Lower lobe of right lung (tissue), 2 donors: Measurements from ENCODE around the gene MLXIPL. TPM values are rescaled to one million over a fixed set of nuclear protein-coding genes. Genes with fewer than 3 reads are reported as not detected.
"Not testable (repeated sequence)": the region's sequence is repeated elsewhere in the genome, so short reads cannot be mapped to it uniquely, and the experiment has no call there.

ENCODE experiments used
- ATAC-seq, 2 donors: fragments of 200-7000 bp; cut with Tn5 transposase; one replicate each; pipeline ENCODE4 v1.9.1; 2020 to 2022; ENCODE audit warnings: mild to moderate bottlenecking in 2 of 2, moderate library complexity in 2 of 2
- DNase-seq: peaks from one replicate; pipeline ENCODE4 v3.0.0-alpha.2; 2020
- H3K27ac ChIP-seq: fragments of 200-600 bp; one replicate; pipeline ENCODE4 v1.8.0; 2022
- H3K27me3 ChIP-seq: fragments of 200-600 bp; one replicate; pipeline ENCODE4 v1.8.0; 2022; ENCODE audit warnings: low read depth
- H3K36me3 ChIP-seq: fragments of 200-600 bp; one replicate; pipeline ENCODE4 v1.8.0; 2022; ENCODE audit warnings: mild to moderate bottlenecking
- H3K4me1 ChIP-seq: fragments of 200-600 bp; one replicate; pipeline ENCODE4 v1.8.0; 2022
- H3K4me3 ChIP-seq: fragments of 200-600 bp; one replicate; pipeline ENCODE4 v1.8.0; 2022; ENCODE audit warnings: mild to moderate bottlenecking
- H3K9me3 ChIP-seq: fragments of 200-600 bp; one replicate; pipeline ENCODE4 v1.8.0; 2022
- CTCF ChIP-seq: fragments of 200-600 bp; IDR thresholded peaks from one replicate; pipeline ENCODE4 v1.8.0; 2022; ENCODE audit warnings: antibody characterized with exemption, mild to moderate bottlenecking
- intact Hi-C: fragments of 100-400 bp; cut with DNase I; formaldehyde crosslinking; loops from one replicate; pipeline ENCODE4 v1.11.0; 2022
- total RNA-seq: library from RNA; stranded (reverse); fragmentation: NEBNext Ultra II Directional; extraction: Animal tissue kit (Norgen Biotek cat#: 25700); gene quantifications from one replicate; pipeline ENCODE4 v1.2.1, GENCODE V29; 2021
- donor health status: DM: no; HTN: yes; CAD: no; lungs with severe emphysema.

The MLXIPL gene
- total RNA-seq, 1 donor from 2014 or later: 10.7 TPM

GRCh38 chr7:73621168-73622063, 2.9 kb downstream of the MLXIPL start:
- no peak for TF ChIP-seq CTCF
- Histone ChIP-seq H3K4me3 (no peak overlapping the region), H3K27ac (no peak overlapping the region), H3K9me3 (no peaks in the 10 kb centered on the region), H3K27me3 (peaks cover 40% of the 10 kb centered on the region), H3K4me1 (peaks cover 22% of the 10 kb centered on the region), H3K36me3 (no peaks in the 10 kb centered on the region)
- ATAC-seq (no peak), DNase-seq (no peak)
- intact Hi-C loops: no loop called here

- H3K36me3 ChIP-seq, H3K9me3 ChIP-seq, ATAC-seq, H3K27ac ChIP-seq, H3K4me3 ChIP-seq, intact Hi-C loops, DNase-seq: not testable (repeated sequence)
- Histone ChIP-seq H3K27me3 (peaks cover 34% of the 10 kb centered on the region), H3K4me1 (peaks cover 19% of the 10 kb centered on the region)
Observed at GRCh38 chr7:73619394-73619793, 4.9 kb downstream of the MLXIPL start.

GRCh38 chr7:73618538-73618937, 5.8 kb downstream of the MLXIPL start:
- H3K27me3 ChIP-seq: peaks cover 33% of the 10 kb centered on the region
- TF ChIP-seq CTCF: no peak
- no peak overlapping the region for H3K27ac ChIP-seq
- intact Hi-C loops: no loop called here
- H3K4me1 ChIP-seq: peaks cover 11% of the 10 kb centered on the region
- no peaks in the 10 kb centered on the region for H3K36me3 ChIP-seq
- H3K9me3 ChIP-seq: no peaks in the 10 kb centered on the region
- DNase-seq: no peak
- no peak overlapping the region for H3K4me3 ChIP-seq
- ATAC-seq: no peak

- H3K4me1 ChIP-seq, H3K36me3 ChIP-seq, H3K4me3 ChIP-seq, DNase-seq, ATAC-seq, H3K9me3 ChIP-seq, H3K27ac ChIP-seq, intact Hi-C loops: not testable (repeated sequence)
- H3K27me3 ChIP-seq: peaks cover 31% of the 10 kb centered on the region
Observed at GRCh38 chr7:73617520-73617919, 6.8 kb downstream of the MLXIPL start.

GRCh38 chr7:73615886-73616285, 8.4 kb downstream of the MLXIPL start:
- no peak for TF ChIP-seq CTCF
- intact Hi-C loops: no loop called here
- Histone ChIP-seq H3K4me1 (no peaks in the 10 kb centered on the region), H3K9me3 (no peaks in the 10 kb centered on the region), H3K36me3 (no peaks in the 10 kb centered on the region), H3K27me3 (peaks cover 24% of the 10 kb centered on the region), H3K27ac (no peak overlapping the region), H3K4me3 (no peak overlapping the region)
- ATAC-seq (no peak), DNase-seq (no peak)

- intact Hi-C loops, ATAC-seq, H3K36me3 ChIP-seq: not testable (repeated sequence)
Observed at GRCh38 chr7:73614937-73615336, 9.4 kb downstream of the MLXIPL start.

GRCh38 chr7:73613954-73614735, 10.2 kb downstream of the MLXIPL start:
- TF ChIP-seq CTCF: no peak
- intact Hi-C loops: no loop called here
- ATAC-seq (no peak), DNase-seq (no peak)
- Histone ChIP-seq H3K36me3 (no peaks in the 10 kb centered on the region), H3K9me3 (no peaks in the 10 kb centered on the region), H3K4me1 (no peaks in the 10 kb centered on the region), H3K27me3 (peaks cover 24% of the 10 kb centered on the region), H3K27ac (no peak overlapping the region), H3K4me3 (no peak overlapping the region)

More at GRCh38 chr7:73614937-73615336, 9.4 kb downstream of the MLXIPL start:
- H3K27ac ChIP-seq, H3K4me1 ChIP-seq, DNase-seq, H3K4me3 ChIP-seq, H3K9me3 ChIP-seq: not testable (repeated sequence)
- peaks cover 24% of the 10 kb centered on the region for H3K27me3 ChIP-seq
